ENCODE results near the gene ANKRD27.

ANKRD27 gene

DNA sequence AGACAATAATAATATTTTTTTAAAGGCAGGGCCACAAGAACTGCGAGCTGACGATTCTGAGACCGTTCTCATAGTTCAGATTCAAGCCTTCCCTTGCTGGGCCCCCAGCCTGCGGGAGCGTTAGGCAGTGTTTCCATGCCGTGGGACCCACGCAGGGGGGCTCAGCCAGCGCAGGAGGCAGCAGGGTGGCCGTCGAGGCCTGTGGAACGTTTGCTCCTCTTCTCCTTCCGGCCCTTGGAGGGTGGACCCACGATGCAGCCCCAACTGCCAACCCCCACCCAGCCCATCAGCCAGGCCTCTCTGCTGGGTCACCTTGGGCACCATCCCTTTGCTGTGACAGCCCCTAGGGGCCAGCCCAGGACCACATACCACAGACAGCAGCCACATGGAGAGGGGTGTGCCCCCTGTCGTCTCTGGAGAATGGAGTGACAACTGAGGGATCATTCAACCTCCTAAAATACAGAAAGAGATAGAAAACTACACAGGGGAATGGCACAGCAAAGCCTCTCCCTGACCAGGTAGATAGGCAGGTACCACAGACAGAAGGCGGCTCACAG is 47.2 kb downstream of the ANKRD27 start:
- Histone ChIP-seq H3K4me1 (ENCODE audit: control insufficient read depth, insufficient read depth, low read length) (no peaks in the 10 kb centered on the region), H3K9me3 (ENCODE audit: control insufficient read depth, insufficient read depth, low read depth, low read length) (no peaks in the 10 kb centered on the region), H3K27ac (ENCODE audit: extremely low read depth, low read depth, low read length) (no peak overlapping the region), H3K4me3 (ENCODE audit: low read depth, low read length) (no peak overlapping the region), H3K36me3 (ENCODE audit: control insufficient read depth in 2 of 2, insufficient read depth in 1 of 2, low read length in 2 of 2) (peaks cover 62 to 86% of the 10 kb centered on the region in 2 experiments)
- no peak for TF ChIP-seq KLF9 (tag by site-specific recombination; IDR thresholded peaks at IDR 0.05; ENCODE audit: low read depth)
- 0 out of 2 replicates have a peak, but pooled peaks have one; percentile 8 for TF ChIP-seq ZIC2 (tag by site-specific recombination; IDR thresholded peaks at IDR 0.05)
- TF ChIP-seq ZBTB44 (tag by site-specific recombination; IDR thresholded peaks at IDR 0.05) = no peak
- ChIA-PET CTCF (no interaction called here), POLR2A (interaction anchor here (0.6 kb wide), 1 partner anchor 526 kb away, joined by 3 read pairs; no protein-coding TSS in a partner anchor)

DNA sequence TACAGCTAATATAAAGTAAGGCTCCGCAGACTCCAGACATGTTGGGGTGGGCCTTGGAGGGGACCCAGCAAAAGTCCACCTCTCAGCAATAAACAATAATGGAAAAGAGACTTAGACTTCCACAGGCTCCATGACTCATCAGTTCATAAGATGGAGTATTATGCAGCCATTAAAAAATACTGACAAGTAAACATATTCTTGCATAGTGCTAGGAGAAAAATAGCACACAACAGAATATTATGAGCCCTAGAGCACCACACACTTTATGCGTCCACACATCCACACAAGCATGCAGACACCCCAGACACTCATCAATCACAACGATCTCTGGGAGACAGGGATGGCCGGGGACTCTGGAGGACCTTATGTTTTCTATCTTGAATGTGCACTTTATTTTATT is 48.0 kb downstream of the ANKRD27 start:
- ChIA-PET CTCF (interaction anchor here (1.2 kb wide), 1 partner anchor 11 kb away, joined by 3 read pairs; no protein-coding TSS in a partner anchor), POLR2A (interaction anchor here (0.6 kb wide), 1 partner anchor 527 kb away, joined by 3 read pairs; no protein-coding TSS in a partner anchor)
- Histone ChIP-seq H3K9me3 (ENCODE audit: control insufficient read depth, insufficient read depth, low read depth, low read length) (no peaks in the 10 kb centered on the region), H3K4me1 (ENCODE audit: control insufficient read depth, insufficient read depth, low read length) (no peaks in the 10 kb centered on the region), H3K4me3 (ENCODE audit: low read depth, low read length) (no peak overlapping the region), H3K27ac (ENCODE audit: extremely low read depth, low read depth, low read length) (no peak overlapping the region), H3K36me3 (ENCODE audit: control insufficient read depth in 2 of 2, insufficient read depth in 1 of 2, low read length in 2 of 2) (peaks cover 67 to 90% of the 10 kb centered on the region in 2 experiments)
- TF ChIP-seq ZNF366 (tag by site-specific recombination; conservative IDR thresholded peaks at IDR 0.05) (no peak), ZNF146 (tag by site-specific recombination; IDR thresholded peaks at IDR 0.05) (peak; percentile 90), ZNF292 (tag by site-specific recombination; IDR thresholded peaks at IDR 0.05; ENCODE audit: borderline replicate concordance, low read depth) (no peak)

GRCh38 chr19:32624410-32624809 is 50.6 kb downstream of the ANKRD27 start:
- CTCF ChIA-PET = interaction anchor here (0.5 to 0.8 kb wide), 3 partner anchors 31 to 414 kb away, joined by 3 to 4 read pairs (median 4); no protein-coding TSS in a partner anchor
- Histone ChIP-seq H3K36me3 (ENCODE audit: control insufficient read depth in 2 of 2, insufficient read depth in 1 of 2, low read length in 2 of 2) (peaks cover 59 to 86% of the 10 kb centered on the region in 2 experiments), H3K4me3 (ENCODE audit: low read depth, low read length) (no peak overlapping the region), H3K4me1 (ENCODE audit: control insufficient read depth, insufficient read depth, low read length) (no peaks in the 10 kb centered on the region), H3K9me3 (ENCODE audit: control insufficient read depth, insufficient read depth, low read depth, low read length) (no peaks in the 10 kb centered on the region), H3K27ac (ENCODE audit: extremely low read depth, low read depth, low read length) (no peak overlapping the region)
- POLR2A ChIA-PET = interaction anchor here (0.7 kb wide), 1 partner anchor 348 kb away, joined by 3 read pairs; the partner anchor contains the start of genes CEP89 and FAAP24
- TF ChIP-seq KLF8 (tag by site-specific recombination; IDR thresholded peaks at IDR 0.05) = no peak
- TF ChIP-seq GLI4 (tag by site-specific recombination; IDR thresholded peaks at IDR 0.05) = no peak
- TF ChIP-seq HOXC10 (CRISPR knock-in tag; IDR thresholded peaks at IDR 0.05) = no peak
- TF ChIP-seq, protein P1, sequence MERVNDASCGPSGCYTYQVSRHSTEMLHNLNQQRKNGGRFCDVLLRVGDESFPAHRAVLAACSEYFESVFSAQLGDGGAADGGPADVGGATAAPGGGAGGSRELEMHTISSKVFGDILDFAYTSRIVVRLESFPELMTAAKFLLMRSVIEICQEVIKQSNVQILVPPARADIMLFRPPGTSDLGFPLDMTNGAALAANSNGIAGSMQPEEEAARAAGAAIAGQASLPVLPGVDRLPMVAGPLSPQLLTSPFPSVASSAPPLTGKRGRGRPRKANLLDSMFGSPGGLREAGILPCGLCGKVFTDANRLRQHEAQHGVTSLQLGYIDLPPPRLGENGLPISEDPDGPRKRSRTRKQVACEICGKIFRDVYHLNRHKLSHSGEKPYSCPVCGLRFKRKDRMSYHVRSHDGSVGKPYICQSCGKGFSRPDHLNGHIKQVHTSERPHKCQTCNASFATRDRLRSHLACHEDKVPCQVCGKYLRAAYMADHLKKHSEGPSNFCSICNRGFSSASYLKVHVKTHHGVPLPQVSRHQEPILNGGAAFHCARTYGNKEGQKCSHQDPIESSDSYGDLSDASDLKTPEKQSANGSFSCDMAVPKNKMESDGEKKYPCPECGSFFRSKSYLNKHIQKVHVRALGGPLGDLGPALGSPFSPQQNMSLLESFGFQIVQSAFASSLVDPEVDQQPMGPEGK (tag by site-specific recombination; IDR thresholded peaks at IDR 0.05) = no peak
- TF ChIP-seq, protein P2, sequence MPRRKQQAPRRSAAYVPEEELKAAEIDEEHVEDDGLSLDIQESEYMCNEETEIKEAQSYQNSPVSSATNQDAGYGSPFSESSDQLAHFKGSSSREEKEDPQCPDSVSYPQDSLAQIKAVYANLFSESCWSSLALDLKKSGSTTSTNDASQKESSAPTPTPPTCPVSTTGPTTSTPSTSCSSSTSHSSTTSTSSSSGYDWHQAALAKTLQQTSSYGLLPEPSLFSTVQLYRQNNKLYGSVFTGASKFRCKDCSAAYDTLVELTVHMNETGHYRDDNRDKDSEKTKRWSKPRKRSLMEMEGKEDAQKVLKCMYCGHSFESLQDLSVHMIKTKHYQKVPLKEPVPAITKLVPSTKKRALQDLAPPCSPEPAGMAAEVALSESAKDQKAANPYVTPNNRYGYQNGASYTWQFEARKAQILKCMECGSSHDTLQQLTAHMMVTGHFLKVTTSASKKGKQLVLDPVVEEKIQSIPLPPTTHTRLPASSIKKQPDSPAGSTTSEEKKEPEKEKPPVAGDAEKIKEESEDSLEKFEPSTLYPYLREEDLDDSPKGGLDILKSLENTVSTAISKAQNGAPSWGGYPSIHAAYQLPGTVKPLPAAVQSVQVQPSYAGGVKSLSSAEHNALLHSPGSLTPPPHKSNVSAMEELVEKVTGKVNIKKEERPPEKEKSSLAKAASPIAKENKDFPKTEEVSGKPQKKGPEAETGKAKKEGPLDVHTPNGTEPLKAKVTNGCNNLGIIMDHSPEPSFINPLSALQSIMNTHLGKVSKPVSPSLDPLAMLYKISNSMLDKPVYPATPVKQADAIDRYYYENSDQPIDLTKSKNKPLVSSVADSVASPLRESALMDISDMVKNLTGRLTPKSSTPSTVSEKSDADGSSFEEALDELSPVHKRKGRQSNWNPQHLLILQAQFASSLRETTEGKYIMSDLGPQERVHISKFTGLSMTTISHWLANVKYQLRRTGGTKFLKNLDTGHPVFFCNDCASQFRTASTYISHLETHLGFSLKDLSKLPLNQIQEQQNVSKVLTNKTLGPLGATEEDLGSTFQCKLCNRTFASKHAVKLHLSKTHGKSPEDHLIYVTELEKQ (tag by site-specific recombination; IDR thresholded peaks at IDR 0.05; ENCODE audit: borderline replicate concordance) = no peak
- TF ChIP-seq ZNF324 (tag by site-specific recombination; IDR thresholded peaks at IDR 0.05) = no peak
- no peak for TF ChIP-seq BCL11B (tag by site-specific recombination; IDR thresholded peaks at IDR 0.05; ENCODE audit: low read depth)

Data from HEK293 (cell line).